ENCODE data around the gene SH3RF3.

DNA sequence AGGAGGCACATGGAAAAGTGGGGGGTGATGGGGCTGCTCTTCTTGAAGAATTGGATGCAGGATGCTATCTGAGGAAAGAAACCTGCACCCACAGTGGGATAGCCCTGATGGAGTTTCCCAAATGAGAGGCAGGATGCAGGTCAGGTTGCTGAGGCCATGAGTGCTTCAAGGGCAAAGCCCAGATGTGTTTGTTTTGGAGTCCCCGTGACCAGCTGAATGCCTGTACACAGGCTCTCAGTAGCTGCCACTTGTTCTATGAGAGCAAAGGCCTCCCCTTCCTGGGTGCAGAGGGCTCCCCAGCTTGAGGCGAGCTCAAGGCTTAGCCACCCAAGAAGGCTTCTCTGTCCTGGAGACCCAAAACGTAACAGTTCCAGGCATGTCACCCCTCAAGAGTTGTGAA lies 292.1 kb downstream of the SH3RF3 start:
- TF ChIP-seq, protein P1, sequence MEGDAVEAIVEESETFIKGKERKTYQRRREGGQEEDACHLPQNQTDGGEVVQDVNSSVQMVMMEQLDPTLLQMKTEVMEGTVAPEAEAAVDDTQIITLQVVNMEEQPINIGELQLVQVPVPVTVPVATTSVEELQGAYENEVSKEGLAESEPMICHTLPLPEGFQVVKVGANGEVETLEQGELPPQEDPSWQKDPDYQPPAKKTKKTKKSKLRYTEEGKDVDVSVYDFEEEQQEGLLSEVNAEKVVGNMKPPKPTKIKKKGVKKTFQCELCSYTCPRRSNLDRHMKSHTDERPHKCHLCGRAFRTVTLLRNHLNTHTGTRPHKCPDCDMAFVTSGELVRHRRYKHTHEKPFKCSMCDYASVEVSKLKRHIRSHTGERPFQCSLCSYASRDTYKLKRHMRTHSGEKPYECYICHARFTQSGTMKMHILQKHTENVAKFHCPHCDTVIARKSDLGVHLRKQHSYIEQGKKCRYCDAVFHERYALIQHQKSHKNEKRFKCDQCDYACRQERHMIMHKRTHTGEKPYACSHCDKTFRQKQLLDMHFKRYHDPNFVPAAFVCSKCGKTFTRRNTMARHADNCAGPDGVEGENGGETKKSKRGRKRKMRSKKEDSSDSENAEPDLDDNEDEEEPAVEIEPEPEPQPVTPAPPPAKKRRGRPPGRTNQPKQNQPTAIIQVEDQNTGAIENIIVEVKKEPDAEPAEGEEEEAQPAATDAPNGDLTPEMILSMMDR (IDR thresholded peaks at IDR 0.05 in 4 of 5, conservative IDR thresholded peaks at IDR 0.05 in 1 of 5) = no peak
- no peak for TF ChIP-seq POLR2A (IDR thresholded peaks at IDR 0.05)
